ENCODE data around the gene GIMAP2.
"Not testable (repeated sequence)": the region's sequence is repeated elsewhere in the genome, so short reads cannot be mapped to it uniquely, and the experiment has no call there.

Gene GIMAP2

DNA sequence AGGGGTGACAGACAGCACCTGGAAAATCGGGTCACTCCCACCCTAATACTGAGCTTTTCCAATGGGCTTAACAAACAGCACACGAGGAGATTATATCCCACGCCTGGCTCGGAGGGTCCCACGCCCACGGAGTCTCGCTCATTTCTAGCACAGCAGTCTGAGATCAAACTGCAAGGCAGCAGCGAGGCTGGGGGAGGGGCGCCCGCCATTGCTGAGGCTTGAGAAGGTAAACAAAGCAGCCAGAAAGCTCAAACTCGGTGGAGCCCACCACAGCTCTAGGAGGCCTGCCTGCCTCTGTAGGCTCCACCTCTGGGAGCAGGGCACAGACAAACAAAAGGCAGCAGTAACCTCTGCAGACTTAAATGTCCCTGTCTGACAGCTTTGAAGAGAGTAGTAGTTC is 6.9 kb upstream of the GIMAP2 start:
- DNase-seq: not testable (repeated sequence)

DNA sequence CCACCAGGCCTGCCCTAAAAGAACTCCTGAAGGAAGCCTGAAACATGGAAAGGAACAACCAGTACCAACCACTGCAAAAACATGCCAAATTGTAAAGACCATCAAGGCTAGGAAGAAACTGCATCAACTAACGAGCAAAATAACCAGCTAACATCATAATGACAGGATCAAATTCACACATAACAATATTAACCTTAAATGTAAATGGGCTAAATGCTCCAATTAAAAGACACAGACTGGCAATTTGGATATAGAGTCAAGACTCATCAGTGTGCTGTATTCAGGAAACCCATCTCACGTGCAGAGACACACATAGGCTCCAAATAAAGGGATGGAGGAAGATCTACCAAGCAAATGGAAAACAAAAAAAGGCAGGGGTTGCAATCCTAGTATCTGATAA is 5.1 kb upstream of the GIMAP2 start:
- not testable (repeated sequence) for DNase-seq

DNA sequence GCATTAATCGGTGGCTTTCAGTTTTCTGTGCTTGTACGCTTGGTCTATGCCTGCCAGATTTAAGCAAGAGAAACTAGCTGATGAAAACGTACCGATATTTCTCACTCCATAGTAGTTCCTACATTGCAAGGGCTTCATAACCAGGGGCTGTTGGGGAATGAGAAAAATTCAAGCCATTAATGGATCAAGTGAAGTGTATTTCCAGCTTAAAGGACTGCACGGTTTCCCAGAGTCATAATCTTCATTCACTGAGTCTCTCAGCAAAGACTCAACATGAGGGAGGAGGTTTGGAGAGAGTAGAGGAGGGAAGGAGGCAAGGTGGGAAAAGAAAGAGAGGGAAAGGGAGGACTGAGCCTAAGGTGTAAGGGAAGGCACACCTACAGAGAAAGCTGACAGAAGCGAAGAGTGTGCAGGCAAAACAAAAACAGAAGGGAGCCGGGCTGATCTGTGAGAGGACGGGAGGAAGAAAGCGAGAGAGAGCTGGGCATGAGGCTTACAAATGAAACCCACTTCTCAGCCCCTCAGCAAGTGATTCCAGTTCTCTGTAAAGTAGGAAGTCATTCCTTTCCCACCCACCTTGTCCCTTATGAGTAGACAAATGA is 625 bp downstream of the GIMAP2 start:
- DNase-seq: peak; percentile 43

DNA sequence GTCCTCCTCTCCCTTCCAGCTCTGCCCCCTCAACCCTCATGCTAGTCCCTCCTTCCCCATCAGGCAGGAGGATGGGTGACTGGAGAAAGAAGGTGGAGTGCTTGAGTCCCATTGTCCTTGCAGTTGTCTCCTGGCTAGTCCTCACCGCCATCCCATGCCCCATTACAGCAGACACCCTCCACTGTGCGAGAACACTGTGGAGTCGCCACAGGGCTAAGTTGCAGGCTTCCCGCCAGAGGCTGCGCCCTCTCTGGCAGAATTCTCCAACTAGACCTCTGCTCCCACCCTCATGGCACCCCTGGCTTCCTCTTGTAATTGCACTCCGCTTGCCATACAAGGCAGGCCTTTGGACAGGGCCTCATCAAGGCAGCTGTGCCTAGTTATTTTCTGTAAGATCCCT is 3.1 kb downstream of the GIMAP2 start:
- DNase-seq: no peak

DNA sequence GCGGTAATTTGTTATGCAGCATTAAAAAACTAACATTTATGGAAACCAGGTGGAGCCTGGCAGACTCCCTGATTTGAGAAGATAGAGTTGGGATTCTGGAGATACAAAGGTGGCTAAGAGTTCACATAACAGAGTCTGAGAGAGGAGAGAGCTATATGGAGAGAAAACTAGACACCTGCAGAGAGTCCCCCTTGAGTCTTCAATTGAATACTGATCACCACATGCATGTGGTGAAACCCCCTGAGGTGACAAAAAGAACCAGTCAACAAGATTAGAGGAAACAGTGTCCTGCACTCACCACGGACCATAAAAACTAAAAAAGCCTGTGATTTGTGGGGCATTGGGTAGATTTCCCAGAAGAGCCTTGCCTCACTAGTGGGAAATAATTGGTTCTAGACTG is 10.1 kb downstream of the GIMAP2 start:
- no peak for DNase-seq

DNA sequence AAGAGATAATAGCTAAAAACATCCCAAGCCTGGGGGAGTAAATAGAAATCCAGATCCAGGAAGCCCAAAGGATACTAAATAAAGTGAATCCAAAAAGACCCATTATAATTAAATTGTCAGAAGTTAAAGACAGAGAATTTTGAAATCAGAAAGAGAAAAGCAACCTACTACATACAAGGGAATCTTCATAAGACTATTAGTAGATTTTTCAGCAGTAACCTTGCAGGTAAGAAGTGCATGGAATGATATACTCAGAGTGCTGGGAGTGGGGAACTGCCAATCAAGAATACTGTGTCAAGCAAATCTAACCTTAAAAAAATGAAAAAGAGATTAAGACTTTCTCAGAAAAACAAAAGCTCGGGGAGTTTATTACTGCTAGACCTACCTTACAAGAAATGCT is 17.7 kb downstream of the GIMAP2 start:
- DNase-seq: no peak

DNA sequence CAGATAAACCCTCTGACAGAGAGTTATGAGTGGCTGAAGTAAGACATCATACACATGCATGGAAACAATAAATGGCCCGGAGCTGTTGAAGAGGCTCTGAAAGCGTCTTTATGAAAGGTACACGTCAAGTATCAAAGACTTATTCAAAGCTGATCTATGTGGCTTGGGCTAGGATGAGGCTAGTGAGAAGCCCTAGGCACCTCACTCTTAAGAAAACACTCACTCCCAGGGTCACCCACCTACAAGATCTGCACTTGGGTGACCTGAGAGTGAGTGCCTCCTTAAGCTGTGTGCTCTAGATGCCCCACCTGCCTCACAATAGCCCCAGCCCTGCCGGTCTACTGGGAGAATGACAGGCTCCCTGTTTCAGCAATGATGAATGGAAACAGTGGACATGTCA is 29.8 kb downstream of the GIMAP2 start:
- no peak for DNase-seq

DNA sequence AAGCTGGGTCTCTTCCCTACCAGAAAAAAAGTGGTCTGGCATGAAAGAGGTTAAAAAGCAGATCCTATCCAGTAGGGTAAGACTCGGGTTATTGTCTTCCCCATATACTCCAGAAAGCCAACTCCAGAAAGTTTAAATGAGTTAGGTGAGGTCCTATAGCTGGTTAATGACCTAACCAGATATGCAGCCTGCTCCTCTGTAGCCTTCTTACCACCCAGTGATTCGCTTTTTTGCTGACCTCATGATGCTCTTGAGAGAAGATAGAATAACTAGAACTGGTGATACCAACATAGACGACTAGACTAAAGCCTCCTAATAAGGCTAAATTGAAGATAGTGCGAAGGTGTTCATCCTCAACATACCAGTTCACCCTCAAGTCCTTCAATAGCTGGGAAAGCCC is 30.2 kb downstream of the GIMAP2 start:
- DNase-seq: no peak

DNA sequence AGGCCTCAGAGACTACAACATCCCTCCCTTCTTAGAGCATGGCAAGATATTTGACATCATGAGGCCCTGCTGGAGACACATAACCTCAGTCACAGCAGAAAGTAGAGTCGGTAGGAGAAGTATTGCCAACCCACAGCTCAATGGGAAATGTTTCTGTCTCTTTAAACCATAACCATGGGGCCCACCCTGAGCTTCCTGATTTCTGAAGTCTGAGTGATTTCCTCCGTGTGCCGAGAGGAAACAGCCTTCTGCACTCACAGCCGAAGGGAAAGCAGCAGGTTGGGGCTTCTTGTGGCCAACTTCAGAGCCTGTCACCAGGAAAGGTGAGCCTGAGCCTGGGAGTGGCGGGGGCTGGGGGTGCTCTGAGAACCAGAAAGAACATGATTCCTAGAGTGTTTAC is 30.9 kb downstream of the GIMAP2 start, which contains the start of gene GIMAP1:
TSS of gene GIMAP1 (plus strand) at position 246 of the 400 bp plus-strand sequence. CDS start 2,435 bp downstream, outside the sequence.
- peak; percentile 89 for DNase-seq

DNA sequence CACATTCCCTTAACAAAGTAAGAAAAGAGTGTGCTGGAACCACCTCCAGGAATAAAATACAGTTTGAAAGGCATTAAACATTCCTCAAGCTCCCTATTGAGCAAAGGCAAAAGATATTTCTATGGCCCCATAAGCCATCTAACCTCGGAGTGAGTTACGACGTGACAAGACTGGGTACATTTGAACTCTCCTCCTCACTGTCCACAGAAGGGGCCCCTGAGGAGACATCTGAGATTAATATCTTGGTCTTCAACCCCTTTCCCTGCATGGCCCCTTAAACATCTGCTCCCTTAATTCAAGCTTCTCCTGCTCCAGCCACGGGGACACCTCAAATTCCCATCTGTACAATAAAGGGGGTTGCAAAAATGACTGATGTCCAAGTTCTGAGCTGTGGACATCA is 31.4 kb downstream of the GIMAP2 start:
- no peak for DNase-seq

DNA sequence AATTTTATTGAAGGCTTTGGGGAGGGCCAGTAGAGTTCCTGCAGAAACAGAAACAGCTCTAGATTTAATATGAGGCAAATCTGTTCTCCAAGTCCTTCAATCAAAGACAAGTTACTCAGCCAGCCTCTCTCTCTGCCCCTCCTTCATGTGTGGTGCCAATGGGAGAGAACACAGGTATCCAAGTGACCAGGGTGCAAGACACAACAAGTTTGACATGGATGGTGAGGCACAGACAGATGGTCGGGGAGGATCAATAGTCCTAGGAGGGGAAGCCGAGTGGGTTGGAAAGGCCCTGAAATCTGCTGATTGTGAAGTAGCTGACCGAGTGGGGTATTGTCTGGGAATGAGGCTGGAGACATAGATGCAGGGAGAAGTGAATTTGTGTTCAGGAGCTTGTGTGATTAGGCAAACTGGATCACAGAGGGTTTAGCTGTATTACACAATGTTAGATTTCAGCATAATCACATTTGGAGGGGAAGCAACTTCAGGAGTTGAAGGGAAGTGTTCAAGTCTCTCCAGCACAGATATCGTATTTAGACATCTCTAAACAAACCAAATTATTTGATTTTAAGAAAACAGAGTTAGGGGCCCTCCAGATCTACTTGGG is 32.4 kb downstream of the GIMAP2 start:
- peak; percentile 64 for DNase-seq

DNA sequence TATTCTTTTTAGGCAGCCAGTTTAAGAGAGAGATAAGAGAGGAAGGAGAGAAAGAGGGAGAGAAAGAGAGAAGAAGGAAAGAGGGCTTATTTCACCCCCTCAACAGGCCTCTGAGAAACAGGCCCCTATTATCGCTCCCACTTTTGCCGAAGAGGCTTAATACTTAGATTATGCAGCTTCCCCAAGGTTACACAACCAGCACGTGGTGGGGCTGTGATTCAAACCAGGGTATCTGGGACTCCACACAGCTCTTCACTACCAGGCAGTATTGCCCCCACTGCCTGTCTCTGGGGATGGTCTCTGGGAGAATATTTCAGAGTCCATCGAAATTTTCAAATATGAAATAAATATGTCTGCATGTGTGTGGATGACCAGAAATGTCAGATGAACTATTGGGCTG is 33.9 kb downstream of the GIMAP2 start:
- DNase-seq: no peak

DNA sequence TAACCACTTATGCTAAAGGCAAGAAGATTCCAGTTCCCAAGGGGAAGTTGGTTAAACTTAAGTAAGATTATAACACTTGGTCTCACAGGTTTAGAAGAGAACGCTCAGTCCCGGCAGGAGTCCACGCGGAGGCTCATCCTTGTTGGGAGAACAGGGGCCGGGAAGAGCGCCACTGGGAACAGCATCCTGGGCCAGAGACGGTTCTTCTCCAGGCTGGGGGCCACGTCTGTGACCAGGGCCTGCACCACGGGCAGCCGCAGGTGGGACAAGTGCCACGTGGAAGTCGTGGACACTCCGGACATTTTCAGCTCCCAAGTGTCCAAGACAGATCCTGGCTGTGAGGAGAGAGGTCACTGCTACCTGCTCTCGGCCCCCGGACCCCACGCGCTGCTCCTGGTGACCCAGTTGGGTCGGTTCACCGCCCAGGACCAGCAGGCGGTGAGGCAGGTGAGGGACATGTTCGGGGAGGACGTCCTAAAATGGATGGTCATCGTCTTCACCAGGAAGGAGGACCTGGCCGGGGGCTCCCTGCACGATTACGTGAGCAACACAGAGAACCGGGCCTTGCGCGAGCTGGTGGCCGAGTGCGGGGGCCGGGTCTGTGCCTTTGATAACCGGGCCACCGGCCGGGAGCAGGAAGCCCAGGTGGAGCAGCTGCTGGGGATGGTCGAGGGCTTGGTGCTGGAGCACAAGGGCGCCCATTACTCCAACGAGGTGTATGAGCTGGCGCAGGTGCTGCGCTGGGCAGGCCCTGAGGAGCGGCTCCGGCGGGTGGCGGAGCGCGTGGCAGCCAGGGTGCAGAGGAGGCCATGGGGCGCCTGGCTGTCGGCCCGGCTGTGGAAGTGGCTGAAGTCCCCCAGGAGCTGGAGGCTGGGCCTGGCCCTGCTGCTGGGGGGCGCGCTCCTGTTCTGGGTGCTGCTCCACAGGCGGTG is 34.7 kb downstream of the GIMAP2 start:
- DNase-seq: no peak

DNA sequence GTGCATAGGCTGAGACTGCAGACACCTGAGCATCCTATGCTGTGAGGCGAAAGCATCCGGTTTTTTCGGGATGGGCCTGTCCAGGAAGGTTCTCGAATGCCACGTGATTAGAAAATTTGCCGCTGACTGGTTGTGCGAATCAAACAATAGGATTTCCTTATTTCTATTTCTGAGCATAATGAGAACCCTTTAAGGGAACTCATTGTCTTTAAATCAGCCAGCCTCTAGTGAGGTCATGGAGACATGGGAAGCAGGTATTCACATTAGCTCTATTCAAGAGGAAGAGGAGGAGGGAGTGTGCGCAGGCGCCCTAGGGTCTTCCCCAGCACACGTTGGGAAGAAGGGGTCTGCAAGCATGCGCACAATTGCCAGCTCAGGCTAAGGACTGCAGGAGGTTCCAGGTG is 36.5 kb downstream of the GIMAP2 start:
- no peak for DNase-seq

DNA sequence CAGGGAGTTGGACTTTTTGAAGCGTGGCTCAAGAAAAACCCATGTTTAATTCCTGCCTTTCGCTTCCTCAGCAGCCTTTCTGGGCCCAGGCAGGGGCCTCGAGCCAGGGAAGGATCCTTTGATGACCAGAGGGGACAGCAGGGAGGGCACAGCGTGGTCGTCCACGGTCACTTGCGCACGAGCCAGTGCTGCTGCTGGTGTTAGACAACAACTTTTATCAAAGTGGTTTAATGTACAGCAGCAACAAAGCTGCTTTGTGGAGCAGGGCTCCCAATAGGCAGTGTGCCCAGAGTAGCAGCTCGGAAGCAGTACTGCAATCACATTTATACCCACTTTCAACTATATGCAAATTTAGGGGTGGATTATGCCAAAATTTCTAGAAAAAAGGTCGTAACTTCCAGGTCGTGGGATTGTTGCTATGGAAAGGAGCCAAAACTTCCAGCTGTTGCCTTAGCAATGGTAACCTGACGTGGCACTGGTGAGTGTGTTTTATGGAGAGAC is 37.0 kb downstream of the GIMAP2 start:
- no peak for DNase-seq

DNA sequence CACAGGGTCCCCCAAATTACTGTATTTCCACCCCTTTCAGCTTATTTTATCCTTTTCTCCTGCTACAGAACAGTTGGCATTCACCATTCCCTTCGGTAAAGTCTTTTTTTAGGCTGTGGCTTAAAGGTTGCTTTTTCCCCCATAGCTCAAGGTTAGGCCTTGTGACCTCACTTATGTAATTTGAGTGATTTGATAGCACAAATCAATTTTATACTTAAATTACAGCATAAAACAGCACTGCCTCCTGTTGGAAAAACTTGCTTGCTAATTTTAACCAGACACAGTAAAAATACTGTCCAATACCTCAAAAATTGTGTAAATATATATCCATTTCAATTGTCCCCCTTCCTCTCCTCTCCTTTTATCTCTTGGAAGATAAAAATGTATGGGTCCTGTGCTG is 38.0 kb downstream of the GIMAP2 start:
- no peak for DNase-seq

DNA sequence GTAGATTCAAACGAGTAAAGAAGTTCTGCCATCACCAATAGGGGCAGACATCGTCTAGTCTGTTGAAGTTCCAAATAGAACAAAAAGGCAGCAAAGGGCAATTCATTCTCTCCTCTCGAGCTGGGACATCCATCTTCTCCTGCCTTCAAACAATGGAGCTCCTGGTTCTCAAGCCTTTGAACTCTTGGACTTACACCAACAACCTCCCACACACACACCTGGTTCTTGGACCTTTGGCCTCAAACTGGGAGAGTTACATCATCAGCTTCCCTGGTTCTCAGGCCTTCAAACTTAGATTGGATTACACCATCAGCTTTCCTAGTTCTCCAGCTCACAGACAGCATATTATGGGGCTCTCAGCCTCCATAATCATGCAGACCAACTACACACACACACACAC is 41.9 kb downstream of the GIMAP2 start:
- no peak for DNase-seq

DNA sequence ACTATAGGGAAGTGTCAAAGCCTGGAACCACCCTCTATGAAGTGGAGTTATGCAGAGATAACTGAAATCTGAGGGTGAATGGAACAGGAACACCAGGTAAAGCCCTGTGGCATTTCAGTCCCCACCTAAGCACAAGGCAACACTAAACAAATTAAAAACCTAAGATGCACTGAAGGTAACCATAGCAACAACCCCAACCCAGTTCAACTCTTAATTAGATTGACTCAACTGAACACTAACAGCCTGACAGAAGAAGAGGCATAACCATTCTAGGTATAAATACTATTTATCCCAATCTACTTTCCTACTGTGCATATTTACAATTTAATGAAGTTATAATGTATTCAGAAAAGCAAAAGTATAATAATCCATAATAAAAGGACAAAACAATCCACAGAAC is 42.5 kb downstream of the GIMAP2 start:
- DNase-seq: no peak

DNA sequence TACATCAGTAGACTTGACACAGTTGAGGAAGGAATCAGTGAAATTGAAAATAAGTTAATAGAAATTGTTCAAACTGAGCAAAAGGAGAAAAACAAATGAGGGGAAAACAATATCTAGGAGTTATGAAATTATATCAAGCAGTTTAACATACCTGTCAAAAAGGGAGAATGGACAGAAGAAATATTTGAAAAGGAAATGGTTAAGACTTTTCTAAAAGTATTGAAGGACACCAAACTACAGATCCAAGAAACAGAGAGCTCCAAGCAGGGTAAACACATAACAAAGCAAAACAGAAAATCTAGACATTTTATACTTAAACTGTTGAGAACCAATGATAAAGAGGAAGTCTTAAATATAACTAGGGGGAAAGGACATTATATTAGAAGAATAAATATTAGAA is 43.1 kb downstream of the GIMAP2 start:
- no peak for DNase-seq

DNA sequence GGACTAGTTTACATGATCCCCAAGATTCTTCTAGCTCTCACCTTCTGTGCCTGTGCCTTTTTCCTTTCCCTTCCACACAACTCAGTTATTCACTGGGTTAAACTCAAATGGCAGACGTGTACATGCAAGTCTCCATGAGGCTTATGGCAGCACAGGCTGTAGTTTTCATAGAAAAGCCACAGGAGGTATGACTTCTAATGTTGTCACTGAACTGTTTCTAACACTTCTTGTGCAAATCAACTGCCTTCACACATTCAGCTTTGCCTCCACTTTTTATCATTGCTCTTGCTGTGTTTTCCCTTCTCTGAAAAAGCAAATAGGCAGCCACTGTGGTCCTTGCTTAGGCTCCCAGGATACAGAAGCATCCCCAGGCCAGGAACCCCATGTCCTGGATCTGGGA is 46.4 kb downstream of the GIMAP2 start:
- peak; percentile 68 for DNase-seq

DNA sequence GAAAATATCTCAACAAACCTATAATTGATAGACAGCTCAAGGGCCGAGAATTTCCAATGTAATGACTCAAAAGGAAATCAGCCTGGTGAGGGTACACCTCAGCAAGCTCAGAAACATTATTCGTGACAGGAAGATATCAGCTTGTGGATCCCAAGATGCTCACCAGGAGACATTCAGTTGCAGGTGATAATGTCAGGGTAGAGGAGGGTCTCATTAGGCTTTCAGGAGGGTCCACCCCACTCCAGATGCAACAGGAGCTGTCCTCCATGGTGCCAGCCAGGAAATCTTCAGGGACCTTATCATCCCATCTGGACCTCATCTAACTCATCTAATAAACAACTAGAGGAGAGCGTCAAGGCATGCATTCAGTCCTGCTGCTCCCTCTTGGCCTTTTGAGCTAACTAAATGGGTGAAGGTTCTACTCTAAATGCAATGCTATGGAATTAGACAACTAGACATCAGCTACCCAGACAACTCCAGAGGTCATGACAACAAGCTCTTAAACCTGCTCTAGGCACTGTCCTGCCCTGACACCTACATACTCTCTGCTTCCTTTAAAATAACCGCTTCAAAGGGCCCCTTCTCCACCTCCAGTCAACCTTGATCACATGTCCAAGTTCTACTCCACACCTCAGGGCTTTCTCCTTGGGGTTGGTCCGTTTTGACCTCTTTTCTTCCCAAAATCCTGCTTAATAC is 47.4 kb downstream of the GIMAP2 start:
- DNase-seq: no peak

DNA sequence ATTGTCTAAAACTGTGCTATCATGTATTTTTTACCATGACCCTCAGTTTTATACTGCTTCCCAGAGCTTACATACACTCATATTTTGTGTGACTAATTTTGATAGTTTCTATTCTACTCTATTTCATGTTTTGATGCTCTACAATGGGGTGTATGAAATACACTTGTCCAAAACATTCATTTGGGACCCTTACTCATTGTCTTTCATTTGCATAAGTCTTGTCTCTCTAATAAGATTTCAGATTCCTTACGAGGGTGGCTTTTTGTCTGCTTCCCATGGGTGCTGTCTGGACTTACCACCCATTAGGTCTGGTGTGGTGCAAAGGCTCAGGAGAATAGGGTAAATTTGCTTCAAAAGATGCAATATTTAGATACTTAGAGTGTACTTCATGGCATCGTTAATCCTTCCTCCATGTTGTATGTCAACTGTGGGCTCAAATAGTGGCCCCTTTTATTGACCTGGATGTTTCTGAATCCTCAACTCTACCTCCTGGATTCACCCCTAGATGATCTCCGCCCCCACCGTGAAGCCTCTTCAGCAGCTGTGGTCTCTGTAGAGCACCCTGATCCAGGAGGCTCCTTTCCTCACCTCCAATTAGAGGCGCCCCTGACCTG is 48.1 kb downstream of the GIMAP2 start:
- DNase-seq: no peak

DNA sequence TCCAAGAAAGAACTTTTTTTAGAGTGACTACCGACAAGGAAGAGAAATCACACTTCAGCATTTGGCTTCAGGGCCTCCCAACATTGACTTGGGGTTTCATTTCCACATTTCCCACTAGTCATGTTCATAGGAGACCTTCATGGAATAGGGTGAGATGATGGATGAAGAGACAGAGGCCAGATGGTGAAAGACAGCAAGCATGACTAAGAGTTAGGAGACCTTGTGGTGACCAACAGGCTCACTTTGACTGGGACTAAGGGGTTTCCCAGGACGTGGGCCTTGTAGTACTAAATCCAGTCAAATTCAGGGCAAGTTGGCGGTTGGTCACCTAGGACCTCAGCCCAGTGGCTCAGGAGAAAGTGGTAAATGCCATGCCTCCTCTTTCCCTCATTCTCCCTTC is 48.7 kb downstream of the GIMAP2 start:
- no peak for DNase-seq
